HEK293T (cell line): ENCODE results near the gene NAV2.

ENCODE experiments used
- ARNT ChIP-seq: fragments of 450-650 bp; IDR thresholded peaks from 2 replicates; pipeline ENCODE4 v1.6.1; 2017; ENCODE audit warnings: mild to moderate bottlenecking
- BHLHE40 ChIP-seq: fragments of 450-650 bp; IDR thresholded peaks from 2 replicates; pipeline ENCODE4 v1.6.1; 2016; ENCODE audit warnings: mild to moderate bottlenecking, moderate library complexity, borderline replicate concordance
- CTBP1 ChIP-seq: fragments of 450-650 bp; IDR thresholded peaks from 2 replicates; pipeline ENCODE4 v1.6.1; 2016; ENCODE audit warnings: borderline replicate concordance
- FOXA1 ChIP-seq: fragments of 450-650 bp; IDR thresholded peaks from 2 replicates; pipeline ENCODE4 v1.6.1; 2016; ENCODE audit warnings: mild to moderate bottlenecking
- FOXK2 ChIP-seq: fragments of 450-650 bp; IDR thresholded peaks from 2 replicates; pipeline ENCODE4 v1.6.1; 2016; ENCODE audit warnings: mild to moderate bottlenecking
- FOXM1 ChIP-seq: fragments of 450-650 bp; IDR thresholded peaks from 2 replicates; pipeline ENCODE4 v1.6.1; 2017; ENCODE audit warnings: mild to moderate bottlenecking, borderline replicate concordance
- L3MBTL2 ChIP-seq: fragments of 450-650 bp; conservative IDR thresholded peaks from 2 replicates; pipeline ENCODE4 v1.6.1; 2016; ENCODE audit warnings: mild to moderate bottlenecking
- NFRKB ChIP-seq: fragments of 450-650 bp; IDR thresholded peaks from 2 replicates; pipeline ENCODE4 v1.6.1; 2016; ENCODE audit warnings: mild to moderate bottlenecking, moderate library complexity
- SP1 ChIP-seq: fragments of 450-650 bp; IDR thresholded peaks from 2 replicates; pipeline ENCODE4 v1.6.1; 2017
- SUZ12 ChIP-seq: fragments of 450-650 bp; IDR thresholded peaks from 2 replicates; pipeline ENCODE4 v1.6.1; 2016; ENCODE audit warnings: mild to moderate bottlenecking
- TARDBP ChIP-seq: fragments of 450-650 bp; IDR thresholded peaks from 2 replicates; pipeline ENCODE4 v1.6.1; 2016
- ZNF384 ChIP-seq: fragments of 450-650 bp; IDR thresholded peaks from 2 replicates; pipeline ENCODE4 v1.6.1; 2016

DNA sequence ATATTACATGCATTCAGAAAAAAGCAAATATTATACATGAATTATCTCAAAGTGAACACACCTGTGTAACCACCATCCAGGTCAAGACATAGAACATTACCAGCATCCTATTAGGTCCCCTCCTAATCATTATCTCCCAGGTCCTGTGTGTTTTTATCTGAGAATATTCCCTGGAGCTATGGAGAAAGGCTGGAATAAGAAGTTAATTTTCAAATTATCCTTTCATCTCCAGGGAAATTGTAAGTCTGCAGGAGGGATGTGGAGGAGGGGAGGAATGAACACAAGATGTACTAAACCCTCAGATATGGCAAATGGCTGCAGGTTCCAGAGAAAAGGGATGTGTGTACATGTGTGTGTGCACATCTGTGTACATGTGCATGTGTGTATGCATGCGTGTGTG lies 25.2 kb upstream of the NAV2 start:
- no peak for TF ChIP-seq FOXA1
- TF ChIP-seq SUZ12: no peak
- no peak for TF ChIP-seq ZNF384
- TF ChIP-seq ARNT: no peak
- no peak for TF ChIP-seq L3MBTL2
- TF ChIP-seq TARDBP: no peak
- TF ChIP-seq FOXM1: no peak
- no peak for TF ChIP-seq FOXK2
- TF ChIP-seq CTBP1: no peak
- TF ChIP-seq SP1: no peak
- TF ChIP-seq BHLHE40: no peak
- TF ChIP-seq NFRKB: no peak
